Measurements from ENCODE around the gene NRIP1.

NRIP1 gene, protein sequence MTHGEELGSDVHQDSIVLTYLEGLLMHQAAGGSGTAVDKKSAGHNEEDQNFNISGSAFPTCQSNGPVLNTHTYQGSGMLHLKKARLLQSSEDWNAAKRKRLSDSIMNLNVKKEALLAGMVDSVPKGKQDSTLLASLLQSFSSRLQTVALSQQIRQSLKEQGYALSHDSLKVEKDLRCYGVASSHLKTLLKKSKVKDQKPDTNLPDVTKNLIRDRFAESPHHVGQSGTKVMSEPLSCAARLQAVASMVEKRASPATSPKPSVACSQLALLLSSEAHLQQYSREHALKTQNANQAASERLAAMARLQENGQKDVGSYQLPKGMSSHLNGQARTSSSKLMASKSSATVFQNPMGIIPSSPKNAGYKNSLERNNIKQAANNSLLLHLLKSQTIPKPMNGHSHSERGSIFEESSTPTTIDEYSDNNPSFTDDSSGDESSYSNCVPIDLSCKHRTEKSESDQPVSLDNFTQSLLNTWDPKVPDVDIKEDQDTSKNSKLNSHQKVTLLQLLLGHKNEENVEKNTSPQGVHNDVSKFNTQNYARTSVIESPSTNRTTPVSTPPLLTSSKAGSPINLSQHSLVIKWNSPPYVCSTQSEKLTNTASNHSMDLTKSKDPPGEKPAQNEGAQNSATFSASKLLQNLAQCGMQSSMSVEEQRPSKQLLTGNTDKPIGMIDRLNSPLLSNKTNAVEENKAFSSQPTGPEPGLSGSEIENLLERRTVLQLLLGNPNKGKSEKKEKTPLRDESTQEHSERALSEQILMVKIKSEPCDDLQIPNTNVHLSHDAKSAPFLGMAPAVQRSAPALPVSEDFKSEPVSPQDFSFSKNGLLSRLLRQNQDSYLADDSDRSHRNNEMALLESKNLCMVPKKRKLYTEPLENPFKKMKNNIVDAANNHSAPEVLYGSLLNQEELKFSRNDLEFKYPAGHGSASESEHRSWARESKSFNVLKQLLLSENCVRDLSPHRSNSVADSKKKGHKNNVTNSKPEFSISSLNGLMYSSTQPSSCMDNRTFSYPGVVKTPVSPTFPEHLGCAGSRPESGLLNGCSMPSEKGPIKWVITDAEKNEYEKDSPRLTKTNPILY (N-terminal part only)

DNA sequence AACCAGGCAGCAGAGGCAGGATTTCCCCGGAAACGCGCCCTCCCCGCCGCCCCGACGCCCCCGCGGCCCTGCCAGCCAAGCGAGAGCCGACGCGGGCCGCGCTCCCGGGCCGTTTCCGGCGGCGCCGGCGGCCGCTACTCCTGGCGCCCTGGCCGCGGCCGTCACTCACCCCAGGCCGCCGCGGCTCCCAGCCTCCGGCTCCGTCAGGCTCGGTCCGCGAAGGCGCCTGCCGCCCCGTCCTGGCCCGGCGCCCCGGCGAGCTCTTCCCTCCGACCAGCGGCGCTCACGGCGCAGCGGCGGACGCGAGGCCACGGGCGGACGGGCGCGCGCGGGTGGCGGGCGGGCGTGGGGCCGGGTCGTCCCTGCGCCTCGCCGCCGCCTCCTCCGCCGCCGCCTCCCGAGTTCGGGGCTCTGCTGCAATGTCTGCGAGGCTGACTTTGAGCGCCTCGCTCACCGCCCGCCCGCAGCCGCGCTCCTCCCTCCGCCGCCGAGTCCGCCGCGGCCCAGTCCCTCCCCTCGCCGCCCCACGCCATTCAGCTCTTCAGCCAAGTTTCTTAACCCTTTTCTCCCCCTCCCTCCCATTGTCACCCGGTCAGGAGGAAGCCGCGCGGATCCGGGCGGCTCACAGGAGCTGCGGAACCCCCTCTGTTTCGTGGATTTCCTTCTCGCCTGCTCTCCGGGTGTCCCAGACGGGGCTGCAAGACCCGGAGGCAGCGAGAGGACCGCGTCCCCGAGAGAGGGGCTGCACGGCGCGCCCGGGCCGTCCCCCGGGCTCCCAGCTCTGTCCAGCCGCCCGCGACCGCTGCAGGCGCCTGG is at the start of gene NRIP1:
NRIP1 (minus strand) TSS at position 425 of the 816 bp plus-strand sequence. CDS start 96,808 bp downstream, outside the sequence.
- DNase-seq, result peak; percentile 89

DNA sequence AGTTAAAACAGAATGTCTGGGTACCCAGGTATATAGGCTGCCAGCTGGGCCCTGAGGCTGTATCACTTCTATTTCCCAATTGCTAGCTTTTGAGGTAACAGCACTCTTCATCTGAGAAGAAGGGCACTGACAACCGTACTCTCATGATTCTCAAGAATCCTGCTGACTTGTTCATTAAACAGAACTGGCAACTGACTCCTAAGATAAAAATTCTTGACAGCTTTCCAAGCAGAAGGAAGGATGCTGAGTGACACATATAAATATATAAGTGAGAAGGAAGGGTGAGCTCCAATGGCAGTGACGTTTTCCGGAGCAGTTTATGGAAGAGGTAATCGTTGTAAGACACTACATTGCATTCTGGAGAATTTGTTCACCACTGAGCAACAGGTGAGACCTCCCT is 48.1 kb upstream of the NRIP1 start:
- no peak for DNase-seq

DNA sequence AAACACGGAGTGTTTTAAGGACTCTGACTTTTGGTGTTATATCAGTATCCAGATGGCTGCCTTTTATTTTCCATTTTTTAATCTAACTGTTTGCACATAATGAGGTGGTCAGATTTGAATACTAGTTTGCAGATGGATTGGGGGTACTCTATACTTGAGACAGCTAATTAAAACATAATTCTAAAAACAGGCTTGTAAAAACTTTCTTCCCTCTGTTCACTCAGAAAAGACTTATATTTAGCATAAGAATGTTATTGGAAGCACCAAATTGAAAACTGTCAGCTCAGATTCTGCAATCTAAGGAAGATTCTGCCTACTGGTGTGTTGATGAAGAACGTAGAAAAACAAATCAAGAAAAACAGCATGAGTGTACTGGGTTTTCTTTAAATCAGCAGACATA is 44.0 kb upstream of the NRIP1 start:
- no peak for DNase-seq

- no peak for DNase-seq
Measured at GRCh38 chr21:15104470-15104869, 39.7 kb upstream of the NRIP1 start.

DNA sequence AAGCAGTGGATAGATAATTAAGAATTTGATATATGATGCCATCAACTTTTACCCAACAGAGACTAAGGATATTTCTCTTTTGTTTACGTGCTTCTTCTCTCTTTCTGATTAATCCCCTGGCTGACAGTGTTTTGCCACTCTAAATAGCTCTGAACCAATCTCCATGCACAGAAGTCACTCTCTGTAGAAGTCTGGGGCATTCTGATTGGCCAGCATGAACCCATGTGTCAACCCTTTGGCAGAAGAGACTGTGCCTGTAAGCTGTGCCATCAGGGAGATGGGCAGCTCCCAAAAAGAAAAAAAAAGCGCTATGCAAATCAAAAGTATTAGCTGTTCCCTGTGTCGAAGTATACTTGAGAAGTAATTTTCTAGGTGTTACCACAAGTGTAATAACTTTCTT is 34.1 kb upstream of the NRIP1 start:
- DNase-seq, result no peak

GRCh38 chr21:15098181-15098580 is 33.4 kb upstream of the NRIP1 start:
- no peak for DNase-seq

DNA sequence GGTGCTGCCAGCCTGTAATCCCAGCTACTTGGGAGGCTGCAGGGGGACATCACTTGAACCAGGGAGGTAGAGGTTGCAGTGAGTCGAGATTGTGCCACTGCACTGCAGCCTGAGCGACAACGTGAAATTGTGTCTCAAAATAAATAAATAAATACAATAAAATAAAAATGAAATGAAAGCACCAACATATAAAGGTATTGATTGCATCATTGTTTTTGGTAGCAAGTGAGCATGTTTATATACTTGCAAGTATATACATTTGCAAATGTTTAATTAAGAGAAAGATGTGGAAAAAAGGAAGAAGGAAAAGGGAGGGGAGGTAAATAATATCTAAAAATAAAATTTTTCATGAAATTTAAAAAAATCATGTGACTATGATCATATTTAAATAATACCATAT is 32.8 kb upstream of the NRIP1 start:
- no peak for DNase-seq

GRCh38 chr21:15096146-15096545 is 31.3 kb upstream of the NRIP1 start:
- DNase-seq, result no peak

DNA sequence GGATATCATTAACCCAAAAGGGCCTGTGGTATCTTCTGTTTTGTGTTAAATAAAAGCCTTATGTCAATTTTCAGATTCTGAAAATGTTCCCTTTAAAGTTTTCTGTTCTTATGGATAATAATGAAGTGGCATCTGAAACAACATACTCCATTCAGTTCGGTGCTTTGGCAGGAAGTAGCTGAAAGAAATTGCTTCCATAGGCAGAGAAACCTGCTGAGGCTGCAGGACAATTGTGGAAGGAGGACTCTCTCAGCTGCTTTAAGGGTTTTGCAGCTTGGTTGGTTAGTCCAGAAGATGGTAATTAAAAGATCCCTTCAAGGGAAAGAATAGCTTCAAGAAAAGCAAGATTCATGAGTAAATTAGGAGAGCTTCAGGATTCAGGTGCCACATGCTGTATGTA is 30.5 kb upstream of the NRIP1 start:
- no peak for DNase-seq

DNA sequence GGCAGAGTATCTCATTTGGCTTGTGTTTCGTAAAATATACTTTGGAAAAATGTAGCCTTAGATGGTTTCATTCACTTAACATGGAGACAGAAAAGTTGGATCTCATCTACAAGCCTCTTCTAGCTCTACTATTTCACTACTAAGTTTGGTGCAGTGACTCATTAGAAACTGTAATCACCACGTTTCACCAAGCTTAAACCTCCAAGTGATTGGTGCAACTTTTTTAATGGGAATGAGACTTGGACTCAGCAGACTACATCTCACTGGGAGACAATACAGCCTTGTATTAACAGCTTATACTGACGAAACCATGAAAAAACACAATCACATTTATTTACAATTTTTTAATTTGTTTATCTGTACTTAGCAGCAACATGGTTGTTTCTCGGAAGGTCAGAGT is 29.9 kb upstream of the NRIP1 start:
- no peak for DNase-seq

- DNase-seq, result no peak
Measured at GRCh38 chr21:15093216-15093615, 28.4 kb upstream of the NRIP1 start.

DNA sequence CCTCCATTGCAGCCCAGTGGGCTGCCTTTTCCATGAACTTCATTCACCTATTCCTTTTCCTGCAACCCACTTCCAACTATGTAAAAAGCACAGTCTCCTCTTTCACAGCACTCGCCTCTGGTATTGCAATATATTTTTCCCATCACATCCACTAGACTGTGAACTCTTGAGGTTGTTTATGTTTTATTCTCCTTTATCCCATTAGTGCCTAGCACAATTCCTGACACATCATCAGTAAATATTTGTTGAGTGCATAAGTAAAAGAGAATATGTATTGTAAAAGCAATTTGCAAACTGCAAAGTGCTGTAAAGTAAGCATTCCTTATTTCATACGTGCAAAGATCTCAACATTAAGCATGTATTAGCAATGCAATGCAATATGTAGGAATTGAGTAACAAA is 27.9 kb upstream of the NRIP1 start:
- no peak for DNase-seq

DNA sequence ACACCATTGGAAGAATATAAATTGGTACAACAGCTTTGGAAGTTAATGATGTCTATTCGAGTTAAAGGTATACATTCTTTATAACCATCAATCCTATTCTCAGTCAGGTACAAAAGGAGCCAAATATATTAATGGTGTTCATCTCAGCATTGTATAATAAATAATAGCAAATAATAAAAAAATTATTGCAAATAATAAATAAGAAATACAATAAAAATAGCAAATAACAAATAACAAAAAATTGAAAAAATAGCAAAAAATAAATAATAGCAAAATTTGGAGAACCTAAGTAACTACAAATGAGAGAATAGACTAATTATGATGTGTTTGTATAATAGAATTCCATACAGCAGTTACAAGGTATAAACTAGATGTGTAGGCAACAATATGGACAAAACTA is 25.6 kb upstream of the NRIP1 start:
- no peak for DNase-seq

GRCh38 chr21:15088488-15088887 is 23.7 kb upstream of the NRIP1 start:
- DNase-seq, result no peak

DNA sequence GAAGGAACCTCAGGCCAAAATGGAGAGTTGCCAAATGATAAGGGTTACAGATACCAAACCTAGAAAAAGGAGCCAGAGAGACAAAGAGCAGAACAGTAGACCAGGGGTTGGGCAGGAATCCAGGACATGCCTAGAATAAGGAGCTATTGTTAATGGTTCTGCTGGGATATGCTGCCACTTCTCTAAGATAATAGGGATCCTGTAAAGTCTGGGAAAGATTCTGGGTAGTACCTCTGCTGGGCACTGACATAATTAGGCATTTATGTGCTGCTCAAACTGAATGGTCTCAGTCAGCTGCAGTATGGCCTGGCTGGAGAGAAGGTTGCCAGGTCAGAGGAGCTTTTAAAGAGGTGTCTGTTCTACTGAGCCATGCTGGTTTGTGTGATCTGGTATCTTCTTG is 19.9 kb upstream of the NRIP1 start:
- no peak for DNase-seq

- DNase-seq, result no peak
Measured at GRCh38 chr21:15080526-15080925, 15.7 kb upstream of the NRIP1 start.

DNA sequence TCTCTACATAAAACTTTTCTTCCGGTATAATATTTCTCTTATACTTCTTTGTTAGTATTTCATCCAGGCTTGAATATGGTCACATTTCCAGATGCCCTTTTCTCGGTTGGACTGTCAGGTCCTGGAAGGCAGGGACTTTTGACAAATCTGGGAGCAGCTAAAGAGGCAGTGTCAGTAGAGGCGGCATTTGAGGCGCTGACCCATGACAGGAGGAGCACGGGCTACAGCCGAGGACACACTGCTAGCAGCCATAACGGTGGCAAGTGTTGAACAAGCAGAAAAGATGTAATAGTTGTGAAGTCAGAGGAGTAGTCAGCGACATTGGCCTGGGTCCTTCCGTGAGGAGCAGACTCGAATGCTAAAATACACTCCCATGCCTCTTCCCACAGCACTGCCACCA is 14.5 kb upstream of the NRIP1 start:
- DNase-seq, result no peak

DNA sequence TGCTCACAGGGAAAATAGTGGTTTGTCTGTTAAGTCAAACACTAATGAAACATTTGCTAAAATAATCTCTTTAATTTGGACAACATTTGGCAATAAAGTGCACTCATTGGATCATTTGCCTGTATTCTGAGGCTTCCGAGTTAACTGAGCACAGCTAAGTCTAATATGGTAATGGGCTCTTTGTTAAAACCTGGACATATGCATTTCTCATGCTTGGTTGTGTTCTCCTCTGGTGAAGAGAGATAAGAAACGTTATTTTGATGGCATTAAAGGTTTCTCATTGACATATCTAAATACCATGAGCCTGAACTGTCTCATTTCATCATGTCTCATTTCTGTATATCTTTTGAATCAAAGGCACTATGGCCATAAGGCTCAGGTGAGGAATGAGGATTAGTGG is 13.4 kb upstream of the NRIP1 start:
- DNase-seq, result no peak

- no peak for DNase-seq
Measured at GRCh38 chr21:15077529-15078145, 12.8 kb upstream of the NRIP1 start.

- DNase-seq, result no peak
Measured at GRCh38 chr21:15076730-15077129, 11.9 kb upstream of the NRIP1 start.

- no peak for DNase-seq
Measured at GRCh38 chr21:15071009-15071408, 6.2 kb upstream of the NRIP1 start.

DNA sequence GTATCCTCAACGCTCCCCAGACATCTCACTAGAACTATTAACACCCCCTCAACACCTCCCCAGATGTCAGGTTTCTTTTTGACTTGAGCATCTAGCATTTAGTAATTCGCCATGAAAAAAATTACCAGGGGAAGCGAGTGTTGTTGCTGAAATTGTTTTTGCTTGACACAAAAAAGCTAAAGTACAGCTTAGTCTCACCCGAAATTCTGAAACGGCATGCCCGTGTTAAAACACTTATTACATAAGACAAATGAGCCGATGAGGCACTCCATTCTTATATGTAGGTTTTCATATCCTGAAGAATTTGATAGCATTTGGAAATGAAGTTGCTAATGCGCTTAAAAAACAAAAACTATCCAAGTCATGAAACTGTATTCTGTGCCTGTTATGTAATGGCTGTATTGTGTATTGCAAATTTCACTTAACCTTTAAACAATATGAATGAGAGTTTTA is 1.3 kb upstream of the NRIP1 start:
- DNase-seq, result no peak

Data from activated CD8-positive, alpha-beta memory T cell treated with anti-CD3 and anti-CD28 coated beads for 24 hours (primary cell).